ENCODE measurements around the gene KCNIP3. TPM values are rescaled to one million over a fixed set of nuclear protein-coding genes. Genes with fewer than 3 reads are reported as not detected.

The KCNIP3 gene
- total RNA-seq, 2 donors from 2014 or later = 1.5 to 2.3 TPM

GRCh38 chr2:95303191-95303919 lies 6.2 kb downstream of the KCNIP3 start:
- intact Hi-C loops (cut with DNase I) = no loop called here
- no peak for DNase-seq
- Histone ChIP-seq H3K27ac (no peak overlapping the region), H3K4me3 (no peak overlapping the region), H3K36me3 (no peaks in the 10 kb centered on the region), H3K9ac (ENCODE audit: low read depth in 2 of 2, low read length in 2 of 2) (no peak overlapping the region), H3K4me1 (no peaks in the 10 kb centered on the region), H3K9me3 (no peaks in the 10 kb centered on the region), H3K27me3 (no peaks in the 10 kb centered on the region)
- TF ChIP-seq CTCF (IDR thresholded peaks at IDR 0.05) = no peak

- Histone ChIP-seq H3K9ac (ENCODE audit: low read depth in 2 of 2, low read length in 2 of 2) (peak overlapping the region in 1 of 2 donors; percentile 23), H3K27me3 (no peaks in the 10 kb centered on the region), H3K27ac (no peak overlapping the region), H3K4me1 (no peaks in the 10 kb centered on the region), H3K36me3 (no peaks in the 10 kb centered on the region), H3K4me3 (no peak overlapping the region), H3K9me3 (no peaks in the 10 kb centered on the region)
- peak; percentile 50 for DNase-seq
- no peak for TF ChIP-seq CTCF (IDR thresholded peaks at IDR 0.05)
- intact Hi-C loops (cut with DNase I) = no loop called here
Observed at GRCh38 chr2:95305380-95306061, 8.4 kb downstream of the KCNIP3 start.

- H3K9ac ChIP-seq (ENCODE audit: low read depth in 2 of 2, low read length in 2 of 2) = no peak overlapping the region
- no peak for DNase-seq
- no peak overlapping the region for H3K4me3 ChIP-seq
- H3K27ac ChIP-seq = no peak overlapping the region
- no peaks in the 10 kb centered on the region for H3K9me3 ChIP-seq
- intact Hi-C loops (cut with DNase I) = no loop called here
- no peaks in the 10 kb centered on the region for H3K36me3 ChIP-seq
- no peaks in the 10 kb centered on the region for H3K27me3 ChIP-seq
- no peak for TF ChIP-seq CTCF (IDR thresholded peaks at IDR 0.05)
- H3K4me1 ChIP-seq = no peaks in the 10 kb centered on the region
Observed at GRCh38 chr2:95306336-95306895, 9.3 kb downstream of the KCNIP3 start.

- H3K27ac ChIP-seq = no peak overlapping the region
- no peak overlapping the region for H3K4me3 ChIP-seq
- no peaks in the 10 kb centered on the region for H3K36me3 ChIP-seq
- H3K9me3 ChIP-seq = no peaks in the 10 kb centered on the region
- TF ChIP-seq CTCF (IDR thresholded peaks at IDR 0.05) = no peak
- H3K9ac ChIP-seq (ENCODE audit: low read depth in 2 of 2, low read length in 2 of 2) = no peak overlapping the region
- intact Hi-C loops (cut with DNase I) = no loop called here
- no peak for DNase-seq
- H3K4me1 ChIP-seq = no peaks in the 10 kb centered on the region
- H3K27me3 ChIP-seq = no peaks in the 10 kb centered on the region
Observed at GRCh38 chr2:95307036-95307435, 9.9 kb downstream of the KCNIP3 start.

- Histone ChIP-seq H3K9me3 (no peaks in the 10 kb centered on the region), H3K4me1 (no peaks in the 10 kb centered on the region), H3K36me3 (no peaks in the 10 kb centered on the region), H3K4me3 (no peak overlapping the region), H3K27ac (no peak overlapping the region), H3K27me3 (no peaks in the 10 kb centered on the region), H3K9ac (ENCODE audit: low read depth in 2 of 2, low read length in 2 of 2) (no peak overlapping the region)
- intact Hi-C loops (cut with DNase I) = no loop called here
- no peak for TF ChIP-seq CTCF (IDR thresholded peaks at IDR 0.05)
- no peak for DNase-seq
Observed at GRCh38 chr2:95307878-95308277, 10.7 kb downstream of the KCNIP3 start.
